H54 (cell line): ENCODE results near the gene CDK11A.
A peak's percentile ranks its signal among the peaks of the same experiment; 100 is the strongest.
"Not testable (repeated sequence)": the region's sequence is repeated elsewhere in the genome, so short reads cannot be mapped to it uniquely, and the experiment has no call there.

Source experiments
- DNase-seq: peaks from one replicate; pipeline ENCODE4 v3.0.0; 2011; ENCODE audit warnings: low spot score, mixed read lengths; ENCODE audit not compliant: insufficient read length
- FAIRE-seq: peaks from 3 replicates; lab custom pipeline; 2011; peaks lifted over from hg19 to GRCh38; lab: Jason Lieb, UNC
- POLR2A ChIP-seq: IDR thresholded peaks from 2 replicates; pipeline ENCODE4 v1.6.1; 2011; ENCODE audit warnings: low read depth, mild to moderate bottlenecking, low read length

CDK11A gene

GRCh38 chr1:1669468-1670440 is 54.4 kb downstream of the CDK11A start:
- DNase-seq (no peak), FAIRE-seq (no peak)
- TF ChIP-seq POLR2A = no peak

GRCh38 chr1:1666526-1666925 is 57.6 kb downstream of the CDK11A start:
- TF ChIP-seq POLR2A = no peak
- DNase-seq (no peak), FAIRE-seq (no peak)

DNA sequence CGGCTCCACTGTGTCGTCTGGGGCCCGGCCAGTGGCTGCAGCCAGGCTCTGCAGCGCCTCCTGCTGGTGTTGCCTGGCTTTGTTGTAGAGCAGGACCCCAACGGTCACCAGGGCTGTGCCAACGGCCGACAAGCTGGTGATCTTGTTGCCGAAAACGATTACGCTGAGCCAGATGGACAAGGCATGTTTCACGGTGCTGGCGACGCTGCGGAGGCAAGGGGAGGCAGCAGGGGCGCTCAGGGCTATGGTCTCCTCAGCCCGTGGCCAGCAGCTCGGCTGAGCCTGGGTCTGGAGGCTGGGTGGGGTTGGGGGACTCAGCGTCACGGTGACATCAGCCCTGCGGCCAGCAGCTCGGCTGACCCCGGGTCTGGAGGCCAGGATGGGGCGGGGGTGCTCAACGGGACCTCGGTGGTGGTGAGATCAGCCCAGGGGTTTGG is 58.3 kb downstream of the CDK11A start:
- FAIRE-seq (no peak), DNase-seq (no peak)
- TF ChIP-seq POLR2A = no peak

GRCh38 chr1:1664941-1665814 is 59.0 kb downstream of the CDK11A start:
- FAIRE-seq = no peak
- DNase-seq = no peak
- no peak for TF ChIP-seq POLR2A

GRCh38 chr1:1664318-1664717 is 59.8 kb downstream of the CDK11A start:
- not testable (repeated sequence) for FAIRE-seq, DNase-seq

GRCh38 chr1:1662830-1663560 is 61.2 kb downstream of the CDK11A start:
- DNase-seq, FAIRE-seq: not testable (repeated sequence)

GRCh38 chr1:1662392-1662791 is 61.8 kb downstream of the CDK11A start:
- FAIRE-seq, DNase-seq: not testable (repeated sequence)

- peak; percentile 67 for FAIRE-seq
- DNase-seq = peak; percentile 72
Measured at GRCh38 chr1:1658583-1659549, 65.3 kb downstream of the CDK11A start, which contains the start of gene CDK11B. CDK11B (minus strand) TSS chr1:1659004; CDS start chr1:1657485, 1,519 bp downstream.
